A549 (cell line): ENCODE results near the gene APCDD1. TPM values are rescaled to one million over a fixed set of nuclear protein-coding genes. Genes with fewer than 3 reads are reported as not detected.

ENCODE experiments used
- ATAC-seq, 2 experiments: fragments of 200-7000 bp in 1 of 2; fragments of >200 bp in 1 of 2; cut with Nextera tagmentation in 1 of 2; cut with Tn5 transposase in 1 of 2; 3 replicates each; pipeline versions ENCODE4 v1.8.0 to v1.9.1; 2018 to 2020; ENCODE audit warnings: mild to moderate bottlenecking in 1 of 2, moderate library complexity in 1 of 2
- CTCF ChIA-PET: fragments of 300-600 bp; sonication (Branson Sonifier 250); formaldehyde crosslinking; extraction: SDS; loops from one replicate; lab custom pipeline; 2021; ENCODE audit warnings: antibody characterized with exemption, inconsistent platforms; lab: Yijun Ruan, JAX
- POLR2A ChIA-PET: fragments of 350-600 bp; formaldehyde crosslinking; extraction: SDS; loops from one replicate; lab custom pipeline; 2021; ENCODE audit warnings: antibody characterized with exemption, inconsistent platforms; lab: Yijun Ruan, JAX
- DNase-seq, 2 experiments: peaks; one replicate each; pipeline versions ENCODE4 v3.0.0 to v3.0.0-alpha.2; 2011 to 2016; ENCODE audit warnings: low read depth in 1 of 2, low spot score in 1 of 2
- FAIRE-seq: peaks from 2 replicates; lab custom pipeline; 2011; peaks lifted over from hg19 to GRCh38; lab: Jason Lieb, UNC
- H3K27ac ChIP-seq, 2 experiments: fragments of >200 bp; sonication (Bioruptor Twin); formaldehyde crosslinking; 3 replicates each; pipeline ENCODE4 v1.5.1; 2016 to 2017
- H3K4me1 ChIP-seq: fragments of >200 bp; sonication (Bioruptor Twin); formaldehyde crosslinking; 3 replicates; pipeline ENCODE4 v1.6.1; 2016
- H3K4me2 ChIP-seq: fragments of >200 bp; sonication (Bioruptor Twin); formaldehyde crosslinking; 3 replicates; pipeline ENCODE4 v1.6.1; 2016
- H3K4me3 ChIP-seq: fragments of >200 bp; sonication (Bioruptor Twin); formaldehyde crosslinking; 3 replicates; pipeline ENCODE4 v1.5.1; 2016
- H3K9me3 ChIP-seq: fragments of >200 bp; sonication (Bioruptor Twin); formaldehyde crosslinking; 3 replicates; pipeline ENCODE4 v1.6.1; 2016
- CBX2 ChIP-seq: fragments of 200-600 bp; sonication (generic); IDR thresholded peaks from 2 replicates; pipeline ENCODE4 v1.6.1; 2016; ENCODE audit warnings: low read depth, mild to moderate bottlenecking, borderline replicate concordance
- CBX8 ChIP-seq: fragments of 200-600 bp; sonication (generic); IDR thresholded peaks from 2 replicates; pipeline ENCODE4 v1.6.1; 2016
- EP300 ChIP-seq, 2 experiments: fragments of >200 bp; sonication (Bioruptor Twin); formaldehyde crosslinking; IDR thresholded peaks; 2 replicates in 1 of 2; 3 replicates in 1 of 2; pipeline ENCODE4 v1.6.1; 2016 to 2017
- FOSB ChIP-seq: fragments of 250-450 bp; sonication (Bioruptor Pico); IDR thresholded peaks from 2 replicates; pipeline ENCODE4 v1.5.0; 2020; ENCODE audit warnings: mild to moderate bottlenecking, moderate library complexity
- JUNB ChIP-seq: fragments of >200 bp; sonication (Bioruptor Twin); formaldehyde crosslinking; IDR thresholded peaks from 2 replicates; pipeline ENCODE4 v1.6.1; 2016
- KDM5A ChIP-seq: fragments of 200-600 bp; sonication (generic); IDR thresholded peaks from 2 replicates; pipeline ENCODE4 v1.6.1; 2016; ENCODE audit warnings: antibody characterized with exemption, mild to moderate bottlenecking
- MYC ChIP-seq: IDR thresholded peaks from 2 replicates; pipeline ENCODE4 v1.6.1; 2012; ENCODE audit warnings: mild to moderate bottlenecking, inconsistent platforms, low read length, improper control_type of control experiment, borderline replicate concordance
- NFE2L2 ChIP-seq: fragments of 150-350 bp; conservative IDR thresholded peaks from 2 replicates; pipeline ENCODE4 v1.6.1; 2014; ENCODE audit warnings: low read length
- NPAS2 ChIP-seq: fragments of 250-450 bp; sonication (Bioruptor Pico); IDR thresholded peaks from 2 replicates; pipeline ENCODE4 v1.8.0; 2022; ENCODE audit warnings: mild to moderate bottlenecking, moderate library complexity, borderline replicate concordance
- NR3C1 ChIP-seq: fragments of >200 bp; sonication (Bioruptor Twin); formaldehyde crosslinking; IDR thresholded peaks from 3 replicates; pipeline ENCODE4 v1.6.1; 2017
- POLR2A ChIP-seq: IDR thresholded peaks from 2 replicates; pipeline ENCODE4 v1.6.1; 2012; ENCODE audit warnings: mild to moderate bottlenecking, low read length
- POLR2AphosphoS2 ChIP-seq: conservative IDR thresholded peaks from 2 replicates; pipeline ENCODE4 v1.6.1; 2012; ENCODE audit warnings: low read length, improper control_type of control experiment, inconsistent platforms
- RARB ChIP-seq: fragments of 250-450 bp; sonication (Bioruptor Pico); IDR thresholded peaks from 2 replicates; pipeline ENCODE4 v1.8.0; 2021; ENCODE audit warnings: mild to moderate bottlenecking, moderate library complexity
- RFX5 ChIP-seq: fragments of 450-650 bp; IDR thresholded peaks from 2 replicates; pipeline ENCODE4 v1.7.1; 2014; ENCODE audit warnings: antibody characterized with exemption, mild to moderate bottlenecking, moderate library complexity
- SMC3 ChIP-seq: fragments of >200 bp; sonication (Bioruptor Twin); formaldehyde crosslinking; IDR thresholded peaks from 3 replicates; pipeline ENCODE4 v1.6.1; 2018; ENCODE audit warnings: inconsistent platforms
- SREBF2 ChIP-seq: fragments of 450-650 bp; IDR thresholded peaks from 2 replicates; pipeline ENCODE4 v1.6.1; 2014; ENCODE audit warnings: mild to moderate bottlenecking, moderate library complexity
- TFCP2L1 ChIP-seq: fragments of 250-450 bp; sonication (Bioruptor Pico); IDR thresholded peaks from 2 replicates; pipeline ENCODE4 v1.5.0; 2021; ENCODE audit warnings: mild to moderate bottlenecking
- TP53 ChIP-seq: fragments of 250-450 bp; sonication (Bioruptor Pico); IDR thresholded peaks from 2 replicates; pipeline ENCODE4 v1.5.0; 2021; ENCODE audit warnings: mild to moderate bottlenecking, moderate library complexity
- ZC3H11A ChIP-seq: fragments of 450-650 bp; IDR thresholded peaks from 2 replicates; pipeline ENCODE4 v1.6.1; 2014; ENCODE audit warnings: antibody characterized with exemption, mild to moderate bottlenecking
- ZFP36 ChIP-seq: fragments of 450-650 bp; IDR thresholded peaks from 2 replicates; pipeline ENCODE4 v1.6.1; 2014; ENCODE audit warnings: borderline replicate concordance; ENCODE audit not compliant: partially characterized antibody
- ZSCAN20 ChIP-seq: fragments of 250-450 bp; sonication (Bioruptor Pico); IDR thresholded peaks from 2 replicates; pipeline ENCODE4 v1.8.0; 2022; ENCODE audit warnings: mild to moderate bottlenecking, moderate library complexity
- WGBS: methylation state at CpG from one replicate; pipeline ENCODE4 v1.1.6; 2017; ENCODE audit errors: missing lambda C conversion rate; 5-methylcytosine and 5-hydroxymethylcytosine counted together
- polyA plus RNA-seq, 4 experiments: library from polyadenylated mRNA; depleted of rRNA in 3 of 4; stranded (reverse); fragments of >200 nt; fragmentation: RNase III in 1 of 4; extraction: RNeasy Plus Mini Kit Qiagen cat#74134 plus additional on column Dnase treatment in 1 of 4; gene quantifications; 2 replicates in 3 of 4; 3 replicates in 1 of 4; pipeline ENCODE4 v1.2.3, GENCODE V29; 2011 to 2017
- TF ChIP-seq, protein P1 (sequence below): fragments of 250-450 bp; sonication (Bioruptor Pico); IDR thresholded peaks from 2 replicates; pipeline ENCODE4 v1.5.0; 2021; ENCODE audit warnings: mild to moderate bottlenecking, moderate library complexity, borderline replicate concordance
- TF ChIP-seq, protein P2 (sequence below): fragments of 200-600 bp; sonication (generic); IDR thresholded peaks from 2 replicates; pipeline ENCODE4 v1.6.1; 2016; ENCODE audit warnings: antibody characterized with exemption, mild to moderate bottlenecking, moderate library complexity
- TF ChIP-seq, protein P3 (sequence below): IDR thresholded peaks from 2 replicates; pipeline ENCODE4 v1.6.1; 2012
- TF ChIP-seq, protein P4 (sequence below): fragments of >200 bp; sonication (Bioruptor Twin); formaldehyde crosslinking; IDR thresholded peaks from 2 replicates; pipeline ENCODE4 v1.6.1; 2016
- TF ChIP-seq, protein P5 (sequence below): IDR thresholded peaks from 2 replicates; pipeline ENCODE4 v1.6.1; 2012; ENCODE audit warnings: low read depth, borderline replicate concordance

The APCDD1 gene
- polyA plus RNA-seq, 2 of the 4 experiments (the other 2 are of a cell fraction): not detected

DNA sequence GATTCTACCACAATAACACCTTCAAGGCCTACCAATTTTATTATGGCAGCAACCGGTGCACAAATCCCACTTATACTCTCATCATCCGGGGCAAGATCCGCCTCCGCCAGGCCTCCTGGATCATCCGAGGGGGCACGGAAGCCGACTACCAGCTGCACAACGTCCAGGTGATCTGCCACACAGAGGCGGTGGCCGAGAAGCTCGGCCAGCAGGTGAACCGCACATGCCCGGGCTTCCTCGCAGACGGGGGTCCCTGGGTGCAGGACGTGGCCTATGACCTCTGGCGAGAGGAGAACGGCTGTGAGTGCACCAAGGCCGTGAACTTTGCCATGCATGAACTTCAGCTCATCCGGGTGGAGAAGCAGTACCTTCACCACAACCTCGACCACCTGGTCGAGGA is 17.1 kb downstream of the APCDD1 start:
- TF ChIP-seq MYC (no peak), ZC3H11A (no peak), POLR2AphosphoS2 (no peak), NPAS2 (CRISPR knock-in tag) (no peak), TFCP2L1 (no peak), ZSCAN20 (CRISPR knock-in tag) (no peak), RARB (CRISPR knock-in tag) (no peak), NFE2L2 (no peak), SREBF2 (no peak), CBX2 (no peak), RFX5 (no peak), KDM5A (no peak), ZFP36 (no peak), JUNB (no peak), EP300 (IDR thresholded peaks at IDR 0.05) (no peak)
- TF ChIP-seq, protein P1, sequence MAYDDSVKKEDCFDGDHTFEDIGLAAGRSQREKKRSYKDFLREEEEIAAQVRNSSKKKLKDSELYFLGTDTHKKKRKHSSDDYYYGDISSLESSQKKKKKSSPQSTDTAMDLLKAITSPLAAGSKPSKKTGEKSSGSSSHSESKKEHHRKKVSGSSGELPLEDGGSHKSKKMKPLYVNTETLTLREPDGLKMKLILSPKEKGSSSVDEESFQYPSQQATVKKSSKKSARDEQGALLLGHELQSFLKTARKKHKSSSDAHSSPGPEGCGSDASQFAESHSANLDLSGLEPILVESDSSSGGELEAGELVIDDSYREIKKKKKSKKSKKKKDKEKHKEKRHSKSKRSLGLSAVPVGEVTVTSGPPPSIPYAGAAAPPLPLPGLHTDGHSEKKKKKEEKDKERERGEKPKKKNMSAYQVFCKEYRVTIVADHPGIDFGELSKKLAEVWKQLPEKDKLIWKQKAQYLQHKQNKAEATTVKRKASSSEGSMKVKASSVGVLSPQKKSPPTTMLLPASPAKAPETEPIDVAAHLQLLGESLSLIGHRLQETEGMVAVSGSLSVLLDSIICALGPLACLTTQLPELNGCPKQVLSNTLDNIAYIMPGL: no peak
- TF ChIP-seq, protein P2, sequence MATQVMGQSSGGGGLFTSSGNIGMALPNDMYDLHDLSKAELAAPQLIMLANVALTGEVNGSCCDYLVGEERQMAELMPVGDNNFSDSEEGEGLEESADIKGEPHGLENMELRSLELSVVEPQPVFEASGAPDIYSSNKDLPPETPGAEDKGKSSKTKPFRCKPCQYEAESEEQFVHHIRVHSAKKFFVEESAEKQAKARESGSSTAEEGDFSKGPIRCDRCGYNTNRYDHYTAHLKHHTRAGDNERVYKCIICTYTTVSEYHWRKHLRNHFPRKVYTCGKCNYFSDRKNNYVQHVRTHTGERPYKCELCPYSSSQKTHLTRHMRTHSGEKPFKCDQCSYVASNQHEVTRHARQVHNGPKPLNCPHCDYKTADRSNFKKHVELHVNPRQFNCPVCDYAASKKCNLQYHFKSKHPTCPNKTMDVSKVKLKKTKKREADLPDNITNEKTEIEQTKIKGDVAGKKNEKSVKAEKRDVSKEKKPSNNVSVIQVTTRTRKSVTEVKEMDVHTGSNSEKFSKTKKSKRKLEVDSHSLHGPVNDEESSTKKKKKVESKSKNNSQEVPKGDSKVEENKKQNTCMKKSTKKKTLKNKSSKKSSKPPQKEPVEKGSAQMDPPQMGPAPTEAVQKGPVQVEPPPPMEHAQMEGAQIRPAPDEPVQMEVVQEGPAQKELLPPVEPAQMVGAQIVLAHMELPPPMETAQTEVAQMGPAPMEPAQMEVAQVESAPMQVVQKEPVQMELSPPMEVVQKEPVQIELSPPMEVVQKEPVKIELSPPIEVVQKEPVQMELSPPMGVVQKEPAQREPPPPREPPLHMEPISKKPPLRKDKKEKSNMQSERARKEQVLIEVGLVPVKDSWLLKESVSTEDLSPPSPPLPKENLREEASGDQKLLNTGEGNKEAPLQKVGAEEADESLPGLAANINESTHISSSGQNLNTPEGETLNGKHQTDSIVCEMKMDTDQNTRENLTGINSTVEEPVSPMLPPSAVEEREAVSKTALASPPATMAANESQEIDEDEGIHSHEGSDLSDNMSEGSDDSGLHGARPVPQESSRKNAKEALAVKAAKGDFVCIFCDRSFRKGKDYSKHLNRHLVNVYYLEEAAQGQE: no peak
- TF ChIP-seq, protein P3, sequence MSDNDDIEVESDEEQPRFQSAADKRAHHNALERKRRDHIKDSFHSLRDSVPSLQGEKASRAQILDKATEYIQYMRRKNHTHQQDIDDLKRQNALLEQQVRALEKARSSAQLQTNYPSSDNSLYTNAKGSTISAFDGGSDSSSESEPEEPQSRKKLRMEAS: no peak
- ChIA-PET CTCF (no interaction called here), POLR2A (no interaction called here)
- no peak overlapping the region for H3K4me3 ChIP-seq
- ATAC-seq (no peak), FAIRE-seq (no peak), DNase-seq (no peak)
- no peaks in the 10 kb centered on the region for H3K9me3 ChIP-seq
- WGBS: 100% methylated on average over 1 of the region's 22 CpGs
- H3K4me2 ChIP-seq: no peak overlapping the region
- no peaks in the 10 kb centered on the region for H3K4me1 ChIP-seq
- no peak overlapping the region for H3K27ac ChIP-seq

DNA sequence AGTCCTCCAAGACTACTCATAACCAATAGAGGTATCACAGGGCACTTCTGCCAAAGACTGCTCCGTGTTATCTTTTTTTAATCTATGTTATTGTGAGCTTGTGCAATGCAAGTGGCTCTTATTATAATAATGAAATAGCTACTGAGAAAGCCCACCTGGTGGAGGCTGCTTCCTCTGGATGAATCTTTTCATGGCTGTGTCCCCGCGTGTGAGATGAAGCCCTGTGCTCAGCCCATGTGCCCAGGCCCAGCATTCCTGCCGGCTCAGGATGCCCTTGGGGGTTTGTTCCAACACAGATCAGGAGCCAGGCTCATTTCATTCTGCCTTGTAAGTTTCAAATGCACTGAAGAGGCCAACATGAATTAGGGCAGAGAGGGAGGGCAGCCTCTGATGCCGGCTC is 18.7 kb downstream of the APCDD1 start:
- no peak overlapping the region for H3K27ac ChIP-seq
- H3K9me3 ChIP-seq: no peaks in the 10 kb centered on the region
- FAIRE-seq (no peak), DNase-seq (no peak), ATAC-seq (no peak)
- ChIA-PET POLR2A (no interaction called here), CTCF (interaction anchor here (1.5 kb wide), 1 partner anchor 10 kb away, joined by 5 read pairs; no protein-coding TSS in a partner anchor)
- H3K4me2 ChIP-seq: no peak overlapping the region
- H3K4me3 ChIP-seq: no peak overlapping the region
- H3K4me1 ChIP-seq: no peaks in the 10 kb centered on the region
- TF ChIP-seq POLR2A (no peak), CBX2 (no peak), ZC3H11A (no peak), FOSB (CRISPR knock-in tag) (no peak), TP53 (CRISPR knock-in tag) (no peak), TFCP2L1 (no peak), SMC3 (no peak), CBX8 (no peak), NR3C1 (no peak), JUNB (no peak)
- TF ChIP-seq, protein P4, sequence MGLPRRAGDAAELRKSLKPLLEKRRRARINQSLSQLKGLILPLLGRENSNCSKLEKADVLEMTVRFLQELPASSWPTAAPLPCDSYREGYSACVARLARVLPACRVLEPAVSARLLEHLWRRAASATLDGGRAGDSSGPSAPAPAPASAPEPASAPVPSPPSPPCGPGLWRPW: no peak
- TF ChIP-seq, protein P5, sequence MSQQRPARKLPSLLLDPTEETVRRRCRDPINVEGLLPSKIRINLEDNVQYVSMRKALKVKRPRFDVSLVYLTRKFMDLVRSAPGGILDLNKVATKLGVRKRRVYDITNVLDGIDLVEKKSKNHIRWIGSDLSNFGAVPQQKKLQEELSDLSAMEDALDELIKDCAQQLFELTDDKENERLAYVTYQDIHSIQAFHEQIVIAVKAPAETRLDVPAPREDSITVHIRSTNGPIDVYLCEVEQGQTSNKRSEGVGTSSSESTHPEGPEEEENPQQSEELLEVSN: no peak
- TF ChIP-seq, protein P3: no peak
- TF ChIP-seq, protein P1: no peak
- 42% methylated on average over 4 of the region's 5 CpGs for WGBS
